ENCODE measurements around the gene FAM193A.
"Not testable (repeated sequence)": the region's sequence is repeated elsewhere in the genome, so short reads cannot be mapped to it uniquely, and the experiment has no call there.

FAM193A gene

DNA sequence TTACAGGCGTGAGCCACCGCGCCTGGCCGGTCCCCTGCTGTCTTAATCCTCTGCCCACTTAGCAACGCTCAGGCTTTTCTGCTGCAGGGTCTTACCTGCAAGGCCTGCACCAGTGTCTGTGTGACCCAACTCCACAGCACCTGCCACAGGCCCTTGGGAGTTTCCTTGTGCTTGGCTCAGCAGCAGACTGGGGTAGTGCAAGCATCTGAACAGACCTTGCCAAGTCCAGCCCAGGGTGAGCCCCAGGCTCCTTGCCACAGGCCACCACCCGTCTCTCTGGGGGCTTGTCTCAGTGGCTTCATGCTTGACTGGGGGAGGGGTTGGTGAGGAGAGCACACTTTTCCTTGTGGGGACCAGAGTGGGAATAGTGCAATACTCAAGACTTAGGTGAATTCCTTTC lies 87.0 kb downstream of the FAM193A start:
- TF ChIP-seq, protein P1, sequence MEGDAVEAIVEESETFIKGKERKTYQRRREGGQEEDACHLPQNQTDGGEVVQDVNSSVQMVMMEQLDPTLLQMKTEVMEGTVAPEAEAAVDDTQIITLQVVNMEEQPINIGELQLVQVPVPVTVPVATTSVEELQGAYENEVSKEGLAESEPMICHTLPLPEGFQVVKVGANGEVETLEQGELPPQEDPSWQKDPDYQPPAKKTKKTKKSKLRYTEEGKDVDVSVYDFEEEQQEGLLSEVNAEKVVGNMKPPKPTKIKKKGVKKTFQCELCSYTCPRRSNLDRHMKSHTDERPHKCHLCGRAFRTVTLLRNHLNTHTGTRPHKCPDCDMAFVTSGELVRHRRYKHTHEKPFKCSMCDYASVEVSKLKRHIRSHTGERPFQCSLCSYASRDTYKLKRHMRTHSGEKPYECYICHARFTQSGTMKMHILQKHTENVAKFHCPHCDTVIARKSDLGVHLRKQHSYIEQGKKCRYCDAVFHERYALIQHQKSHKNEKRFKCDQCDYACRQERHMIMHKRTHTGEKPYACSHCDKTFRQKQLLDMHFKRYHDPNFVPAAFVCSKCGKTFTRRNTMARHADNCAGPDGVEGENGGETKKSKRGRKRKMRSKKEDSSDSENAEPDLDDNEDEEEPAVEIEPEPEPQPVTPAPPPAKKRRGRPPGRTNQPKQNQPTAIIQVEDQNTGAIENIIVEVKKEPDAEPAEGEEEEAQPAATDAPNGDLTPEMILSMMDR (IDR thresholded peaks at IDR 0.05; ENCODE audit: low read depth, low read length) = no peak
- no peak for DNase-seq (ENCODE audit: low read depth in 2 of 2)
- H3K4me3 ChIP-seq (replicated peaks in 1 of 2; ENCODE audit: low read depth in 2 of 2, low read length in 2 of 2) = no peak overlapping the region

DNA sequence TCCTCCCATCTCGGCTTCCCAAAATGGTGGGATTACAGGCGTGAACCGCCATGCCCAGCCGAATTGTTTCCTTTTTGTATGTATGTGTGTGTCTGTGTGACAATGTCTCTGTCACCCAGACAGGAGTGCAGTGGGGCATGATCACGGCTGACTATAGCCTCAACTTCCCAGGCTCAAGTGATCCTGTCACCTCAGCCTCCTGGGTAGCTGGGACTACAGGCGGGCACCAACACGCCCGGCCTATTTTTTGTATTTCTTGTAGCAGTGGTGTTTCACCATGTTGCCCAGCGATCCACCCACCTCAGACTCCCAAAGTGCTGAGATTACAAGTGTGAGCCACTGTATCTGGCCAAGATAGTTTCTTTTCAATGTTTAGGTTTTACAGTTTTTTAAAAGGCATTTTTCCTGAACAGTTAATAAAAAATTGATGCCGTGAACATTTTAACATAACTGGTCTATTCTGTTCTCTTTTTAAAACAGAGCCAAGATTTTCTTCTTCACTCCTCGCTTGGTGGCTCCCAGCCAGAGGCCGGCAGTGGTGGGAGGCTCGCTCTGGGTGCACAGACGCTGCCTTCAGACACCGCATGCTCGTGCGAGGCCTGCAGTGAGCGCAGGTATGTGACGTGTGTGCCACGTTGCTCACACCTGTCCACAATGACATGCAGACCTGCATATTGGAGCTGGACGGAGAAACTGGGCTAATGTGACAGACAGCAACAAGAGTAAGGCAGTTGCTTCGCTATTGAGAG lies 88.5 kb downstream of the FAM193A start:
- TF ChIP-seq, protein P1 (IDR thresholded peaks at IDR 0.05; ENCODE audit: low read depth, low read length) = no peak
- no peak overlapping the region for H3K4me3 ChIP-seq (replicated peaks in 1 of 2; ENCODE audit: low read depth in 2 of 2, low read length in 2 of 2)
- DNase-seq (ENCODE audit: low read depth in 2 of 2) = no peak

DNA sequence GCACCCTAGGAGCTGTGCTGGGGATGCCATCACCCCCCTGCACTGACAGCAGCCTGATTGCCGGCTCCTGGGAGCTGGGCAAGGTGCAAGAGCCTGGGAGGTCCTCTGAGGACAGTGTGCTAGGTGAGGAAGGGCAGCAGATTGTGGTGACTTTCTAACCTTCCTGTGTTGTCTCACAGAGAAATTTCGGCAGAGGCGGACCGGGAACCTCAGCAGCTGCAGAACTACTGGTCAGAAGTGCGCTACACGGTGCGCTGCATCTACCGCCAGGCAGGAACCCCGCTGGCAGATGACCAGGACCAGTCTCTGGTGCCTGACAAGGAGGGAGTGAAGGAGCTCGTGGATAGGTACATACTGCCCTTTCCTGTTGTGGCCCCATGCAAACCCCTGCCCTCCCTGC lies 89.8 kb downstream of the FAM193A start:
- DNase-seq (ENCODE audit: low read depth in 2 of 2) = no peak
- TF ChIP-seq, protein P1 (IDR thresholded peaks at IDR 0.05; ENCODE audit: low read depth, low read length) = no peak
- no peak overlapping the region for H3K4me3 ChIP-seq (replicated peaks in 1 of 2; ENCODE audit: low read depth in 2 of 2, low read length in 2 of 2)

DNA sequence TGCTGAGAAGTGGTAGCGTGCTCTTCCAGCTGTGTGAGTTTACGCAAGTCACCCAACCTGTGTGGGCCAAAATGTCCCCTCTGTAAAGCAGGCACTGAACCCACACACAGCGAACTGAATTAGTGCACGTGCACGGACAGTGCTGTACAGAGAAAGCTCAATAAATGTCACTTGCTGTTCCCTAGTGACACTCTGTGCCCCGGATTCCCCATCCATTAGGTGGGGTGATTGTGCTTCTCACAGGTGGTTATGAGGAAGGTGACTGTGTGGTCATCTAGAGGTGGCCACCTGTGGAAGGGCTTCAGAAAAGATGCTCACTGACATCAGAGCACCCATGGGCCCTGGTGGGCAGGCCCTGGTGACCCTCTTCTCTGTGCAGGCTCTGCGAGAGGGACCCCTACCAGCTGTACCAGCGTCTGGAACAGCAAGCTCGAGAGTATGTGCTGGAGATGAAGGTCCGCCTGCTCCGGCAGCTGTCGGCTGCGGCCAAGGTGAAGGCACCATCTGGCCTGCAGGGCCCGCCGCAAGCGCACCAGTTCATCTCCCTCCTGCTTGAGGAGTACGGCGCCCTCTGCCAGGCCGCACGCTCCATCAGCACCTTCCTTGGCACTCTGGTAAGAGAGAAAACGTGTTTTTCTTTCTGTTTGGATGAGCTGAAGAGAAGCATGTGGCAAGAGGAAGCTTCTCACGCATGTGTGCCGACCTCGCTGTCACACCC lies 94.3 kb downstream of the FAM193A start:
- TF ChIP-seq, protein P1 (IDR thresholded peaks at IDR 0.05; ENCODE audit: low read depth, low read length) = no peak
- no peak overlapping the region for H3K4me3 ChIP-seq (replicated peaks in 1 of 2; ENCODE audit: low read depth in 2 of 2, low read length in 2 of 2)
- no peak for DNase-seq (ENCODE audit: low read depth in 2 of 2)

DNA sequence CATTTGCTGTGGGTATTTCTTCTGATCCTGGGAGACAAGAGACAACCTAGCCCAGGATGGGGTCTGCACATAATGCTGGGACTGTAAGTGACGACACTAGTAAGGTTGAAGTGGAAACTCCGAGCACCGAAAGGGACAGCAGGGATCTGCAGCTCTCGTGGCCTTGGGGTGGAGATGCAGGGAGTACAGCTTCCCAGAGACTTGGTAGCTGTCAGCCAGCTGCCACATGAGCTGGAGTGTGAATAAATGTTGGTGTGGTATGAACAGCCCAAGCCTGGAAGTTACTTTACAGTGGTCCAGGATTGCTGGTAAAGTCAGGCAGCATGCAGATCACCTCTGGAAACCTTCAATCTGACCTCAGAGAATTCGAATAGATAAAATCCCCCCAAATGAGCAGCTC lies 97.6 kb downstream of the FAM193A start:
- no peak for DNase-seq (ENCODE audit: low read depth in 2 of 2)
- TF ChIP-seq, protein P1 (IDR thresholded peaks at IDR 0.05; ENCODE audit: low read depth, low read length) = no peak
- no peak overlapping the region for H3K4me3 ChIP-seq (replicated peaks in 1 of 2; ENCODE audit: low read depth in 2 of 2, low read length in 2 of 2)

DNA sequence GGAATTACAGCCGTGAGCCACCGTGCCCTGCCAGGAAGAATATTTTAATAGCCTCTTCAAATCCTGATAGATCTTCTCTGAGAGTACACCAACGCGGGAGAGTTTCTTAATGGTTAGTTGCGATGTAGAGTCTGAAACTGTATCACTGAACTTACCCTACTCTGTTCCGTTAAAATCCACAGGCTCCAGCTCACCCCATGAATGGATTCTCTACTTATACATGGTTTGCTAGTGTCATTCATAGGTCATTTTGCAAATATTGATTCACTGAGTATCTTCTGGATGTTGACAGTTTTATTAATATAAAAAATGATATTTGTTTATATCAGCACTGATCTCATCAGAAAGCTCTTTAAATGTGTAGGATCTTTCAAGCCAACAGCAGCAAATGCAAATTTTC lies 99.9 kb downstream of the FAM193A start:
- TF ChIP-seq, protein P1 (IDR thresholded peaks at IDR 0.05; ENCODE audit: low read depth, low read length) = no peak
- no peak for DNase-seq (ENCODE audit: low read depth in 2 of 2)

DNA sequence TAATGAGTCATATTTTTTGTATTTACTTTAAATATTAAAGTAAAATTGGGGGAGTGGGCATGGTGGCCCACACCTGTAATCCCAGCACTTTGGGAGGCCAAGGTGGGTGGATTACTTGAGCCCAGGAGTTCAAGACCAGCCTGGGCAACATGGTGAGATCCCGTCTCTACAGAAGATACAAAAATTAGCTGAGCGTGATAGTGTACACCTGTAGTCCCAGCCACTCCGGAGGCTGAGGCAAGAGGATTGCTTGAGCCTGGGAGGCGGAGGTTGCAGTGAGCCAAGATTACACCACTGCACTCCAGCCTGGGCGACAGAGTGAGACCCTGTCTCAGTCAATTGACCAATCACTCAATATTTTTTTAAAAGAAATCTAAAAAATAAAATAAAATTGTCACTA lies 100.5 kb downstream of the FAM193A start:
- DNase-seq (ENCODE audit: low read depth in 2 of 2); H3K4me3 ChIP-seq (replicated peaks in 1 of 2; ENCODE audit: low read depth in 2 of 2, low read length in 2 of 2): not testable (repeated sequence)

More for the DNA sequence above, 99.9 kb downstream of the FAM193A start:
- H3K4me3 ChIP-seq (replicated peaks in 1 of 2; ENCODE audit: low read depth in 2 of 2, low read length in 2 of 2) = no peak overlapping the region

Measured in cardiac fibroblast (primary cell).